Upper lobe of left lung (tissue), 6 donors: ENCODE data around the gene GLRX. TPM values are rescaled to one million over a fixed set of nuclear protein-coding genes. Genes with fewer than 3 reads are reported as not detected.

Experiments used
- ATAC-seq, 2 donors: fragments of 200-7000 bp; cut with Tn5 transposase; one replicate each; pipeline ENCODE4 v1.9.1; 2022; ENCODE audit warnings: mild to moderate bottlenecking in 2 of 2, moderate library complexity in 2 of 2; ENCODE audit not compliant: low FRiP score in 2 of 2
- DNase-seq, 2 donors: peaks; one replicate each; pipeline ENCODE4 v3.0.0-alpha.2; 2019 to 2020
- H3K27ac ChIP-seq, 4 donors: fragments of 200-600 bp; sonication (generic); one replicate each; pipeline ENCODE4 v1.5.1; 2016 to 2019
- H3K27me3 ChIP-seq, 4 donors: fragments of 200-600 bp; sonication (generic); one replicate each; pipeline ENCODE4 v1.5.1; 2017 to 2019
- H3K36me3 ChIP-seq, 4 donors: fragments of 200-600 bp; sonication (generic); one replicate each; pipeline ENCODE4 v1.5.1; 2016 to 2019
- H3K4me1 ChIP-seq, 4 donors: fragments of 200-600 bp; sonication (generic); one replicate each; pipeline ENCODE4 v1.5.1; 2018 to 2019
- H3K4me3 ChIP-seq, 4 donors: fragments of 200-600 bp; sonication (generic); one replicate each; pipeline ENCODE4 v1.5.1; 2017 to 2019; ENCODE audit warnings: mild to moderate bottlenecking in 2 of 4, moderate library complexity in 1 of 4
- H3K9me3 ChIP-seq, 4 donors: fragments of 200-600 bp; sonication (generic); one replicate each; pipeline ENCODE4 v1.5.1; 2018 to 2019
- EP300 ChIP-seq, 4 donors: sonication (generic); formaldehyde crosslinking; IDR thresholded peaks; one replicate each; pipeline ENCODE4 v1.5.1; 2017; ENCODE audit warnings: antibody characterized with exemption in 4 of 4, control low read depth in 2 of 4
- POLR2A ChIP-seq, 4 donors: fragments of 450-650 bp; IDR thresholded peaks; one replicate each; pipeline ENCODE4 v1.5.1; 2016 to 2017; ENCODE audit warnings: antibody characterized with exemption in 4 of 4, mild to moderate bottlenecking in 2 of 4
- POLR2AphosphoS5 ChIP-seq, 2 donors: sonication (generic); formaldehyde crosslinking; IDR thresholded peaks; one replicate each; pipeline ENCODE4 v1.5.1; 2017; ENCODE audit warnings: antibody characterized with exemption in 2 of 2
- WGBS, 2 donors: methylation state at CpG; one replicate each; pipeline ENCODE4 v1.1.5; 2017 to 2018; 5-methylcytosine and 5-hydroxymethylcytosine counted together
- total RNA-seq, 6 donors: library from RNA; depleted of rRNA in 4 of 6; stranded (reverse); fragments of >200 nt in 4 of 6; gene quantifications; one replicate each; pipeline versions ENCODE4 v1.1.0 to v1.2.1, GENCODE V29; 2016 to 2021
- TF ChIP-seq, protein P1 (sequence below), 6 experiments: fragments of 450-650 bp in 4 of 6; fragments of 200-600 bp in 2 of 6; sonication (generic) in 2 of 6; IDR thresholded peaks; one replicate each; pipeline ENCODE4 v1.5.1; 2016 to 2019; ENCODE audit warnings: antibody characterized with exemption in 6 of 6
- donor health status: DM: no; HTN: no; CAD: no; lungs with moderate emphysema.
- donor health status: DM: no; HTN: yes; CAD: no; lungs with severe emphysema.

GLRX gene
- total RNA-seq, 6 donors from 2014 or later, result 22.0 to 99.9 (median 78.5) TPM

DNA sequence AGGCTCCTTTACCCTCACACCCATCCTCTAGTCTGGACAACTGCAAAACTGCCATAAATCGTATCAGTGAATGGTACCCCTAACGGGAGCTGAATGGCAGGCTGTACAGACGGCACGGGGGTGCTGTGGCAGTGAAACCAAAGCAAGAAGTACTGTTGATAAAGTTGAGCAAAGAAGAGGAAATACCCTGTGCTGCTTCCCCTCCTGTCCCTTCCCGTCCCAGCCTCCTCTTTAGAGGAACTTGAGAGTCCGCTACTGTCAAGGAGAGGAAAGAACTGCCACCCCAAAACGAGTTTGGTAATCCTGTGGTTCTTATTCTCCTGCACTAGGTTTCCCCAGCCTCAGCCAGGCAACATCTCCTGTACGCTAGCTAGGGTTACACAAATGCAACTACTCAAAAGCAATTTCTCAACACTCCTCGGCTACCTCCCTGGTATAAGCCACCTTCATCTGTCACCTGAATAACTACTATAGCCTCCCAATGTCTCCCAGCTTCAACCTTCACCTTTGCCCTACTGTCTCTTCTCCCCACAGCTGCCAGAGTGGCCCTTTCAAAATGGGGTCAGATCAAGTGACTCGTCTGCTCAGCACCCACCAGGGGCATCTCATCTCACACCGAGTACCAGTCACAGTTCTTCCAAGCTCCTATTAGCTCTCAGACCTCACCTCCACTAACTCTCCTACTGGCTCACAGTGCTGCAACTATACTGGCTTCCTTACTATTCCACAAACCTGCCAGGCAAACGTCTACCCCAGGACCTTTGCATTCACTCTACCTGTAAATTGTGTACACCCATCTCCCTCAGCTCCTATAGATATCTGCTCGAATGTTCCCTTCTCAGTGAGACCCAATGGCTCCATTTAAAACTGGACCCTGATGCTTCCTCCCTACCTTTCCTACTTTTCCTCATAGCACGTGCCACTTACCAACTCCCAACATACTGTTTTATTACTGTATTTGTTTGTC is 4.1 kb downstream of the GLRX start:
- peaks cover 48 to 63% (median 59%) of the 10 kb centered on the region in 4 donors for H3K4me1 ChIP-seq
- peak overlapping the region; percentile 45 to 97 (median 82) for H3K27ac ChIP-seq
- peak; percentile 59 to 68 for TF ChIP-seq POLR2AphosphoS5 (IDR thresholded peaks at IDR 0.05)
- no peak for TF ChIP-seq EP300 (IDR thresholded peaks at IDR 0.05)
- peak in 2 of 4 donors; percentile 31 to 48 for TF ChIP-seq POLR2A (IDR thresholded peaks at IDR 0.05)
- TF ChIP-seq, protein P1, sequence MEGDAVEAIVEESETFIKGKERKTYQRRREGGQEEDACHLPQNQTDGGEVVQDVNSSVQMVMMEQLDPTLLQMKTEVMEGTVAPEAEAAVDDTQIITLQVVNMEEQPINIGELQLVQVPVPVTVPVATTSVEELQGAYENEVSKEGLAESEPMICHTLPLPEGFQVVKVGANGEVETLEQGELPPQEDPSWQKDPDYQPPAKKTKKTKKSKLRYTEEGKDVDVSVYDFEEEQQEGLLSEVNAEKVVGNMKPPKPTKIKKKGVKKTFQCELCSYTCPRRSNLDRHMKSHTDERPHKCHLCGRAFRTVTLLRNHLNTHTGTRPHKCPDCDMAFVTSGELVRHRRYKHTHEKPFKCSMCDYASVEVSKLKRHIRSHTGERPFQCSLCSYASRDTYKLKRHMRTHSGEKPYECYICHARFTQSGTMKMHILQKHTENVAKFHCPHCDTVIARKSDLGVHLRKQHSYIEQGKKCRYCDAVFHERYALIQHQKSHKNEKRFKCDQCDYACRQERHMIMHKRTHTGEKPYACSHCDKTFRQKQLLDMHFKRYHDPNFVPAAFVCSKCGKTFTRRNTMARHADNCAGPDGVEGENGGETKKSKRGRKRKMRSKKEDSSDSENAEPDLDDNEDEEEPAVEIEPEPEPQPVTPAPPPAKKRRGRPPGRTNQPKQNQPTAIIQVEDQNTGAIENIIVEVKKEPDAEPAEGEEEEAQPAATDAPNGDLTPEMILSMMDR (IDR thresholded peaks at IDR 0.05), result no peak
- peak; percentile 57 to 62 for ATAC-seq
- H3K27me3 ChIP-seq, result no peaks in the 10 kb centered on the region
- WGBS, 2 donors, result 37 to 48% methylated on average over 14 of the region's 14 CpGs
- peak in 1 of 2 donors; percentile 76 for DNase-seq
- H3K36me3 ChIP-seq, result peaks cover 0 to 42% (median 21%) of the 10 kb centered on the region in 4 donors
- H3K4me3 ChIP-seq, result peak overlapping the region in 3 of 4 donors; percentile 12 to 73 (median 19)
- H3K9me3 ChIP-seq, result no peaks in the 10 kb centered on the region

DNA sequence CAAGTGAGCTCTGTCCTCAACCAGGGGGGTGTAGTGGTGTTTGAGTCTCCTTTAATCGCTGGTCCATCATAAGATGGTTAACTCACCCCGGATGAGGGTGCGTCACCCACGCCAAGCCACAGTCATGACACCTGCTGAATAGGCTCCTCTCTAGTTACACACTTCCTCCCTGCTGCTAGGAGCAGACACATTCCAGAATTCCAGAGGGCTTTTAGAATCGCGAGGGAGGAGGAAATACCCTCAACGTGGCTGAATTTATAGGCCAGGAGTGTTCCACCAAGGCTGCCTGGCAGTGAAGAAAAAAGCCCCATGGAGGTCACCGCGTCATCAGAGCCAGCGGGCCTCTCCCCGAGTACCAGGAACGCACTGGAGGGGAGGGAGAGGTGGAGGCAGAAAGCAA is 5.1 kb downstream of the GLRX start:
- DNase-seq (peak in 1 of 2 donors; percentile 45), ATAC-seq (no peak)
- Histone ChIP-seq H3K27me3 (no peaks in the 10 kb centered on the region), H3K9me3 (no peaks in the 10 kb centered on the region), H3K4me1 (peaks cover 51 to 62% (median 60%) of the 10 kb centered on the region in 4 donors), H3K36me3 (peaks cover 0 to 49% (median 21%) of the 10 kb centered on the region in 4 donors), H3K27ac (peak overlapping the region; percentile 42 to 97 (median 82)), H3K4me3 (peak overlapping the region in 3 of 4 donors; percentile 12 to 73 (median 19))
- TF ChIP-seq, protein P1 (IDR thresholded peaks at IDR 0.05), result no peak
- no peak for TF ChIP-seq EP300 (IDR thresholded peaks at IDR 0.05)
- no peak for TF ChIP-seq POLR2AphosphoS5 (IDR thresholded peaks at IDR 0.05)
- TF ChIP-seq POLR2A (IDR thresholded peaks at IDR 0.05), result no peak
- 58 to 60% methylated on average over 12 of the region's 12 CpGs for WGBS, 2 donors

DNA sequence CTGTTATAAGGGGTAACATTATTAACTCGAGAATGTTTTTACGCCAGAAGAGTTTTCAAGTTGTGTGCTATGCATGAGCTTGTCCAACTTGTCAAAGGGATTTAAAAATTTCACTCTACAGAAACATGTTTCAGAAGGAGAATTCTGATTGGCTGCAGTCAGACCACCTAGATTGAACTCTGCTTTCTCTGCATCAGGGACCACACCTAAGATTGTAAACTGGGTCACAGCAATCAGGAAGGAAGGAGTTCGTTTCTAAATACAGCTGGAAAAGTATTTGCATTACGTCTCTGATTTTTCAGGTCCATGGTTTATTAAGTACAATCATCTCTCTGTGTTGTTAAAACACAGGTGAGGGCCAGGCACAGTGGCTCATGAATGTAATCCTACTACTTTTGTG is 5.8 kb downstream of the GLRX start:
- 45 to 47% methylated on average over 4 of the region's 4 CpGs for WGBS, 2 donors
- TF ChIP-seq EP300 (IDR thresholded peaks at IDR 0.05) (no peak), POLR2A (IDR thresholded peaks at IDR 0.05) (no peak), POLR2AphosphoS5 (IDR thresholded peaks at IDR 0.05) (no peak)
- TF ChIP-seq, protein P1 (IDR thresholded peaks at IDR 0.05), result no peak
- H3K4me1 ChIP-seq, result peaks cover 57 to 69% (median 67%) of the 10 kb centered on the region in 4 donors
- H3K36me3 ChIP-seq, result peaks cover 0 to 49% (median 21%) of the 10 kb centered on the region in 4 donors
- H3K4me3 ChIP-seq, result peak overlapping the region in 1 of 4 donors; percentile 73
- no peaks in the 10 kb centered on the region for H3K9me3 ChIP-seq
- DNase-seq (no peak), ATAC-seq (no peak)
- H3K27ac ChIP-seq, result peak overlapping the region; percentile 42 to 97 (median 82)
- H3K27me3 ChIP-seq, result no peaks in the 10 kb centered on the region

DNA sequence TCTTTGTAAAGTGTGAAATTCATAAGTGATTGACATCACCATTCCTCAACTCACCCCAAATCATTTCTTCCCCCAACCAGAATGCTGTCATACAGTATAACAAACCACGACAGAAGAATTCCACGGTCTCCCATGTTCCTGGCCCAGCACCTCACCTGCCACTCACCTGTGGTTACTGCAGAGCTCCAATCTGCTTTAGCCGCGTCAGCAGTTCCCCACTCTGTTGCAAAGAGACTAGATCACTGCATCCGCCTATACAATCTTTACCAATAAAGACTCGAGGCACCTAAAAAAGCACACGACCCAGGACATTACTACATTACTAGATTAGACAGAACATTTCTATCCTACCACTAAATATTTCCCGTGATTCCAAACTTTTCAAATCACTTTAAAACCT is 6.2 kb downstream of the GLRX start:
- Histone ChIP-seq H3K4me3 (no peak overlapping the region), H3K4me1 (peaks cover 55 to 70% (median 68%) of the 10 kb centered on the region in 4 donors), H3K9me3 (no peaks in the 10 kb centered on the region), H3K27ac (peak overlapping the region in 1 of 4 donors; percentile 93), H3K27me3 (no peaks in the 10 kb centered on the region), H3K36me3 (peaks cover 0 to 49% (median 21%) of the 10 kb centered on the region in 4 donors)
- WGBS, 2 donors, result 86 to 90% methylated on average over 8 of the region's 8 CpGs
- TF ChIP-seq EP300 (IDR thresholded peaks at IDR 0.05) (no peak), POLR2AphosphoS5 (IDR thresholded peaks at IDR 0.05) (no peak), POLR2A (IDR thresholded peaks at IDR 0.05) (no peak)
- TF ChIP-seq, protein P1 (IDR thresholded peaks at IDR 0.05), result no peak
- DNase-seq, result no peak
- ATAC-seq, result no peak
